Measurements from ENCODE around the gene XYLT1.

The XYLT1 gene

GRCh38 chr16:17215306-17215705, 255.5 kb downstream of the XYLT1 start:
- DNase-seq, result no peak

GRCh38 chr16:17213974-17214373, 256.8 kb downstream of the XYLT1 start:
- DNase-seq, result no peak

- no peak for DNase-seq
These were observed 257.7 kb downstream of the XYLT1 start for GRCh38 chr16:17213025-17213424.

DNA sequence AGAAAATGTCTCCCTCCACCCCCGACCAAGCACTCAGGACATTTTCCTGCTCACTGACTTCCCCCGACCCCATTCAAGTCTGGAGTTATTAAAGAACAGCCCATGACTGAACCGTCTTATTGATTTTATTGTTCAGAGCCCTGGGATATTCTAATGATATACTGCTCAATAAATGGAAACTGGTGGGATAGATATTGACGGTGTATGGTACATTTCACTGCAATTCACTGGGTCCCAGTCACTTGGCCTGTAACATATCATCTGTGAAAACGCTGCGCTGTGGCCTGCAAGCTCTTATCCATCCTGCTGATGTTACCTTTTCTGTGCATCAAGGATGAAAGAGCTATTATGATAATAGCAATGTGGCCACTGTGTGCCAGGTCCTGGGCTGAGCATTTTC, 258.2 kb downstream of the XYLT1 start:
- no peak for DNase-seq

- DNase-seq, result no peak
These were observed 259.0 kb downstream of the XYLT1 start for GRCh38 chr16:17211797-17212196.

DNA sequence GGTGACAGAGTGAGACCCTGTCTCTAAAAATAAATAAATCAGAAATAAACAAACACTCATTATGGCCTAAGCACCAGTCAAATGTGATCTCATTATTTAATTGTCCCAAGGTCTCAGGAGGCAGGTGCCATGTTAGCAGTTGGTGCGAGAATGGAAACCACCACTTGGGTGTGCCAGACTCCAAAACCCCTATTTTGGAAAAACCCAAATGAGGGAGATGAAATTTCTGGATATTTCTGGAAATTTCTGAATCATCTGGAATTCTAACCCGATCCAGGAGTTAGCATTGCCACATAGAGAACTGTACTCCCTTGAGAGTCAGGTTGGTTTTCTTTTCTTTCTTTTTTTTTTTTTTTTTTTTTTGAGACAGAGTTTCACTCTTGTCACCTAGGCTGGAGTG, 264.0 kb downstream of the XYLT1 start:
- DNase-seq, result no peak

DNA sequence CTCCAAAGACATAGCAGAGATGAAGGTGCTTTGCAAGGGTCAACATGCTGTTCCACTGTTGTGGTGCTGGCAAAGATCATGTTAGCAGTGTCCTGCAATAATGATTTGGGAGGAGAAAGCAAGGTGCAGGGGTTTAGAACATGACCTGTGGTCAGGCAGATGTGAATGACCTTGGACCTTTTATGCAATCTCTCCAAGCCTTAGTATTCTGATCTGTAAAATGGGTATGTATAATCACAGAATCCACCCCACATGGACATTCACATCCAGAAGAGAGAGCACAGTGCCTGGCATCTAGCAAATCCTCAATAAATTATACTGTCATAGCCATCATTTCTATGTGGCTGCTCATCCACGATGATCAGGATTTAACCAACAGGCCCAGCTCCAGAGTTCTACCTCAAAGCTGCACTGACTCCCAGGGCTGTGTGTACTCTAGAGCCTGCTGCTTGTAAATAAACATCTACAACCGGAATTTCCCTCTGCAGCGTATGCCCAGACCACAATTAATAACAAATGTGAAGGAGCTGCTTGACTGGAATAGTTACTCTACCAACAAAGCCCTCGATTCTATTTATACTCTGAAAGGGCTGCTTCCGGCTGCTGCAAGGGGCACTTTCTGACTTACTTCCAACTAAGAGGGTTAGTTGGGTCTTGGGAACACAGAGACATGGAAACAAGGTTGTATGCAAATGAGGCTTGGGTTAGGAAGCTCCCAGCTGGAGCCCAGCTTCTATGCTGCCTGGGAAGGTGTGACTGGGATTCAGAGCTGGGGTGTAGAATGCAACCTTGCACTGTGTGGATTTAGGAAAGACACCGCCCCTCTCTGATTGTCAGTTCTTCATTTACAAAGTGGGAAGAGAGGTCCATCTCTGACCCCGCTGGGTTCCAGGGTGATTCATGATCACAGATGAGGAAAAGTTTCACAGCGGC, 265.2 kb downstream of the XYLT1 start:
- no peak for DNase-seq

DNA sequence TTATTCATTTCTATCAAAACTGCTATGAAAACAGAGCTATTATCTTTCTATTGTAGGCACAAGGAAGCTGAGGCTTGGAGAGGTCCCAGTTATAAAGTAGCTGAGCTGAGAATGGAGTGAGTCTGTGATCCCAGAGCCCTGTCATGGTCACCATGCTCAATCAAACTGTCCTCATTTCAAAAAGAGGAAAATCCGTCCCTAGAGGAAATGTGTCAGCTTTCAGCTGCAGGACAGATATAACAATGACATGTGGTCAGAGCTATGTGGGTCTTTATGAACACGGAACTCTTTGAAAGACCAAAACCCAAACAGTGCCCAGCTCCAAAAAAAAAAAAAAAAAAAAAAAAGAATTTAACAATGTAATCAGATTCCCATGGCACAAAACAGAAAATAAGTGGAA, 266.1 kb downstream of the XYLT1 start:
- no peak for DNase-seq

GRCh38 chr16:17204206-17204605, 266.6 kb downstream of the XYLT1 start:
- DNase-seq, result no peak

DNA sequence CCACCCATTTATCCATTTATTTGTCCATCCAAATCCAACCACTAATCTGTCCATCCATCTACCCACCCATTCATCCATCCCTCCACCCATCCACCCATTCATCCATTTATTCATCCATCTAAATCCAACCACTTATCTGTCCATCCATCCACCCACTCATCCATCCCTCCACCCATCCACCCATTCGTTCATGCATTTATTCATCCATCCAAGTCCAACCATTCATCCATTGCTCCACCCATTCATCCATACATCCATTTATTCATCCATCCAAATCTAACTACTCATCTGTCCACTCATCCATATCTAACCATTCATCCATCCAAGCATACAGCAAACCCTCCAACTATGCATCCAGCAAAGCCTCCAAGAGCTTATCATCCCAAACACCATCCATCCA, 267.3 kb downstream of the XYLT1 start:
- DNase-seq, result no peak

DNA sequence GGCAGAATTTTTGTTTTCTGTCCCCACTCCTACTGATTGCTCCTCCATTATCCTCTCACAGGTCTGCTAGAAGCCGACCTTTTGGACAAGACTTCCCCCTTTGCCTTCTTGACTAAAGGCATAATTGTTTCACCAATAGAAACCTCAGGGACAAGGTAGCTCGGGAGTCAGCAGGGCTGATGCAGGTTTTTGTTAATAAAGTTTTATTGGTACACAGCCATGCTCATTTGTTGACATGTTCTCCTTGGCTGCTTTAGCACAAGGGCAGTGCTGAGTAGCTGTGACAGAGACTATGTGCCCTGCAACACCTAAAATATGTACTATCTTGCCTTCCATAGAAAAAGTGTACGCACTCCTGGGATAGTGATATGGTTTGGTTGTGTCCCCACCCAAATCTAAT, 271.6 kb downstream of the XYLT1 start:
- DNase-seq, result no peak

- no peak for DNase-seq
These were observed 274.2 kb downstream of the XYLT1 start for GRCh38 chr16:17196526-17196925.

- no peak for DNase-seq
These were observed 276.5 kb downstream of the XYLT1 start for GRCh38 chr16:17194190-17194780.

GRCh38 chr16:17193566-17194100, 277.1 kb downstream of the XYLT1 start:
- no peak for DNase-seq

- DNase-seq, result no peak
These were observed 286.7 kb downstream of the XYLT1 start for GRCh38 chr16:17184026-17184425.

- no peak for DNase-seq
These were observed 292.5 kb downstream of the XYLT1 start for GRCh38 chr16:17177959-17178905.

- DNase-seq, result no peak
These were observed 293.4 kb downstream of the XYLT1 start for GRCh38 chr16:17177242-17177958.

DNA sequence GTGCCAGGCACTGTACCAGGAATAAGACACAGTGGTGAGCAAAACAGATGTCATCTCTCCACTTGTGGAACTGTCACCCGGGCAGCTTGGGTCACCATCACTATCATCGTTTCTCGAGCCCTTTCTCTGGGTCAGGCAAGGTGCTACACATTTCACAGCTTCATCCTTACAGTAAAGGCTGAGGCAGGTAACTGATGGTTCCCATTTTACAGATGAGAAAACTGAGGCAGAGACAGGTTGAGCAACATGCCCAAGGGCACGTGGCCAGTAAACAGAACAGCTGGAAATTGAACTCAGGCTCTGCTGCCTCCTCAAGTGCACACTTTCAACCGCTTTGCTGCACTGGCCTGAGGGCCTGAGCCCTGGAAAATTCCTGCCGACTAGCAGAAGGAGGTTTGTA, 294.6 kb downstream of the XYLT1 start:
- DNase-seq, result no peak

GRCh38 chr16:17173281-17173680, 297.5 kb downstream of the XYLT1 start:
- DNase-seq, result no peak

- no peak for DNase-seq
These were observed 299.3 kb downstream of the XYLT1 start for GRCh38 chr16:17171250-17172143.

GRCh38 chr16:17170435-17170834, 300.3 kb downstream of the XYLT1 start:
- no peak for DNase-seq
